SIG-M5 treated with dmso at 0.1 percent for 504 hours (cell line): ENCODE data around the gene CD300LB.
"Not testable (repeated sequence)": the region's sequence is repeated elsewhere in the genome, so short reads cannot be mapped to it uniquely, and the experiment has no call there.

ENCODE experiments used
- DNase-seq: peaks from one replicate; lab custom pipeline; 2025; ENCODE audit not compliant: unreplicated experiment; lab: John Stamatoyannopoulos, UW

Gene CD300LB

GRCh38 chr17:74497471-74497870 is 33.8 kb downstream of the CD300LB start:
- no peak for DNase-seq

- peak; percentile 61 for DNase-seq
Measured at GRCh38 chr17:74493331-74493833, 37.9 kb downstream of the CD300LB start.

GRCh38 chr17:74491626-74492025 is 39.6 kb downstream of the CD300LB start:
- DNase-seq, result no peak

- no peak for DNase-seq
Measured at GRCh38 chr17:74490716-74491115, 40.6 kb downstream of the CD300LB start.

- DNase-seq, result not testable (repeated sequence)
Measured at GRCh38 chr17:74488276-74488675, 43.0 kb downstream of the CD300LB start.

GRCh38 chr17:74485841-74486240 is 45.4 kb downstream of the CD300LB start:
- DNase-seq, result no peak

- no peak for DNase-seq
Measured at GRCh38 chr17:74485022-74485743, 46.1 kb downstream of the CD300LB start.

GRCh38 chr17:74484066-74484465 is 47.2 kb downstream of the CD300LB start:
- DNase-seq, result no peak

GRCh38 chr17:74481621-74482020 is 49.7 kb downstream of the CD300LB start:
- DNase-seq, result no peak

- DNase-seq, result no peak
Measured at GRCh38 chr17:74480290-74480689, 51.0 kb downstream of the CD300LB start.

GRCh38 chr17:74478420-74479100 is 52.7 kb downstream of the CD300LB start:
- peak; percentile 89 for DNase-seq

- DNase-seq, result no peak
Measured at GRCh38 chr17:74477411-74477810, 53.9 kb downstream of the CD300LB start.

- DNase-seq, result no peak
Measured at GRCh38 chr17:74475189-74475588, 56.1 kb downstream of the CD300LB start.

- no peak for DNase-seq
Measured at GRCh38 chr17:74474043-74474792, 57.1 kb downstream of the CD300LB start.

GRCh38 chr17:74473294-74473693 is 58.0 kb downstream of the CD300LB start:
- no peak for DNase-seq

GRCh38 chr17:74472890-74473289 is 58.4 kb downstream of the CD300LB start:
- DNase-seq, result no peak

GRCh38 chr17:74471341-74471740 is 59.9 kb downstream of the CD300LB start:
- DNase-seq, result no peak
